GM12874 (cell line): Measurements from ENCODE around the gene RHCE.

Experiments
- TF ChIP-seq, protein P1 (sequence below): IDR thresholded peaks from 2 replicates; pipeline ENCODE4 v1.5.1; 2011; ENCODE audit warnings: low read depth, mild to moderate bottlenecking, control low read depth, low read length, moderate library complexity; ENCODE audit not compliant: insufficient read depth

RHCE gene

DNA sequence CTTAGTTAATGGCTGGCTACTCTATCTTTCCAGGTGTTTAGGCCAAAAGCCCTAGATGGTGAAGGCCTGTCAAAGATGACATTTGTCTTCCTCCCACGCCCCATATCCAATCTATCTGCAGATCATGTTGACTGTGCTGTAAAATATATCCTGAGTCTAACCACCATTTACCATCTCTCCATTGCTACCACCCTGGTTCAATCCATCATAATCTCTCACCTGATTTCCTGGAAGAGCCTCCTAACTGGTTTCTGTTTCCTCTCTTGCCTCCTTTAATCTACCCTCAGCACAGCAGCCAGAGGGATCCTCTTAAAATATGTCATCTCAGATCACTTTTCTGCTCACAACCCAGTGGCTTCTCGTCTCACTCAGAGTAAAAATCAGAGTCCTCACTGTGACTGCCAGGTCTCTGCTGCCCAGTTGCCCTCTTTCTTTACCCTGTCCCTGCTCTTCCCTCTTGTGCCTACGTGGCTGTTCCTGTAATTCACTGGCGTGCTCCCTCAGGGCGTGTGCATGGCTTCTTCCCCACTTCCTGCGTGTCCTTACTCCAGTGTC lies 64.7 kb downstream of the RHCE start:
- TF ChIP-seq, protein P1, sequence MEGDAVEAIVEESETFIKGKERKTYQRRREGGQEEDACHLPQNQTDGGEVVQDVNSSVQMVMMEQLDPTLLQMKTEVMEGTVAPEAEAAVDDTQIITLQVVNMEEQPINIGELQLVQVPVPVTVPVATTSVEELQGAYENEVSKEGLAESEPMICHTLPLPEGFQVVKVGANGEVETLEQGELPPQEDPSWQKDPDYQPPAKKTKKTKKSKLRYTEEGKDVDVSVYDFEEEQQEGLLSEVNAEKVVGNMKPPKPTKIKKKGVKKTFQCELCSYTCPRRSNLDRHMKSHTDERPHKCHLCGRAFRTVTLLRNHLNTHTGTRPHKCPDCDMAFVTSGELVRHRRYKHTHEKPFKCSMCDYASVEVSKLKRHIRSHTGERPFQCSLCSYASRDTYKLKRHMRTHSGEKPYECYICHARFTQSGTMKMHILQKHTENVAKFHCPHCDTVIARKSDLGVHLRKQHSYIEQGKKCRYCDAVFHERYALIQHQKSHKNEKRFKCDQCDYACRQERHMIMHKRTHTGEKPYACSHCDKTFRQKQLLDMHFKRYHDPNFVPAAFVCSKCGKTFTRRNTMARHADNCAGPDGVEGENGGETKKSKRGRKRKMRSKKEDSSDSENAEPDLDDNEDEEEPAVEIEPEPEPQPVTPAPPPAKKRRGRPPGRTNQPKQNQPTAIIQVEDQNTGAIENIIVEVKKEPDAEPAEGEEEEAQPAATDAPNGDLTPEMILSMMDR: no peak

DNA sequence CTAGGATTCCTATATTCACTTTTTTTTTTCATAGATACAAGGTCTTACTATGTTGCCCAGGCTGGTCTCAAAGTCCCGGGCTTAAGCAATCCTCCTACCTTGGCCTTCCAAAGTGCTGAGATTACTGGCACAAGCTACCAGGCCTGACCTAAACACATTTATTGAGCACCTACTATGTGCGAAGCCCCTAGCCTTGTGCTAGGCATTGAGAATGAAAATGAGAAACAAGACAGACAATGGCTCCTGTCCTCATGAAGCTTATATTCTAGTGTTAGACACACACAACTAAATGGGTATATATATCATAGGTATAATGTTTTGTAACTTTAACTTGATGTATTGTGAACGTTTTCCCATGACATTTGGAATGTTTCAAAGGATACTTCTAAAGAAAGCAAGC lies 71.0 kb downstream of the RHCE start:
- TF ChIP-seq, protein P1: no peak

DNA sequence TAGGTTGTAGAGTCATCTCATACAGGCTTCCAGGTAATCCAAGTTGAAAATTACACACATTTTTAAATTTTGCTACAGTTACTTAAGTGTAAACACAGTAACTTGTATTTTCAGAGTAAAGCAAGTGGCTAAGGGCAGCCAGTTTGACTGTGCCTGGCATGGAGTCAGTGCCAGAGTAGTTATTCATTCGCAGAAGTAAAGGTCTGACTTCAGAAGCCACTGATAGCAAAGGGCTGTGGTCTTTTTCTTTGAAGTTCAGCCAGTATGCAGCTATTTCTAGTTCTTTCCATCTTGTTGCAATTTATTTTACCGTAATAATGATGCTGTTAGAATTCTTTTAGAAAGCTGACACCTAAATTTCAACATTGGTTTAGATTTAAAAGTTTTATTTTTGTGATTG lies 73.1 kb downstream of the RHCE start:
- TF ChIP-seq, protein P1: no peak

DNA sequence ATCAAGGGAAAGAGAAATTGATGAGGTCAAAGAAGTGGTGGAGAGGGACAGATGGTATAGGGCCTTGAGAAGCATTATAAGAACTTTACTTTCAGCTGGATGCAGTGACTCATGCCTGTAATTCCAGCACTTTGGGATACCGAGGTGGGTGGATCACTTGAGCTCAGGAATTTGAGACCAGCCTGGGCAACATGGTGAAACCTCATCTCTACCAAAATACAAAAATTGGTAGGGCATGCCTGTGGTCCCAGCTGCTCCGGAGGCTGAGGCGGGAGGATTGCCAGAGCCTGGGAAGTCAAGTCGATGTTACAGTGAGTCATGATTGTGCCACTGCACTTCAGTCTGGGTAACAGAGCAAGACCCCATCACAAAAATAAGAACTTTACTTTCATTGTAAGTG lies 76.8 kb downstream of the RHCE start:
- TF ChIP-seq, protein P1: no peak

DNA sequence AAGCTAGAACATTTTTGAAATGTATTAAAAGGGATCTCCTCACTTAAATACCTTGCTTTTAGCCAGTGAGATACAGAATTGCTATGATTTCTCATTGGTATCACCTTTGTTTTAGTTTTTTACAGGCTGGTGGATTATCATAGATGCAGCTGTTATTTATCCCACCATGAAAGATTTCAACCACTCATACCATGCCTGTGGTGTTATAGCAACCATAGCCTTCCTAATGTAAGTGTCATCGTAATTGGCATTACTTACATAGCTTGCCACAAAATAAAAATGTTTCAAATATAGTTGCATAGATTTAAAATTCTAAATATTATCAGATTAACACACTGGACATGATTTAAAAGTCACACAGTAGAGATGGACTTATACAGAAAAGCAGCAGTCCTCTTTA lies 77.8 kb downstream of the RHCE start:
- TF ChIP-seq, protein P1: no peak

DNA sequence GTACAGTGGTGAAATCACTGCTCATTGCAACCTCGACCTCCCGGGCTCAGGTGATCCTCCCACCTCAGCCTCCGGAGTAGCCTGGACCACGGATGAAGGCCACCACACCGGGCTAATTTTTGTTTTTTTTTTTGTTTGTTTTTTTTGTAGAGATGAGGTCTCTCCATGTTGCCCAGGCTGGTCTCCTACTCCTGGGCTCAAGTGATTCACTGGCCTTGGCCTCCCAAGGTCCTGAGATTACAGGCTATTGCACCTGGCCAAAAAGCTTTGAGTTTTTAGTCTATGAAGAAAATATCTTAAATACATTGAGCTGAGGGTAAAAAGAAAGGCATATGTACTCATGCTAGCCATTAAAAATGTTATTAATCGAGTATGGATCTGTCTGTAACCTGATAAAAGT lies 78.9 kb downstream of the RHCE start:
- TF ChIP-seq, protein P1: no peak

DNA sequence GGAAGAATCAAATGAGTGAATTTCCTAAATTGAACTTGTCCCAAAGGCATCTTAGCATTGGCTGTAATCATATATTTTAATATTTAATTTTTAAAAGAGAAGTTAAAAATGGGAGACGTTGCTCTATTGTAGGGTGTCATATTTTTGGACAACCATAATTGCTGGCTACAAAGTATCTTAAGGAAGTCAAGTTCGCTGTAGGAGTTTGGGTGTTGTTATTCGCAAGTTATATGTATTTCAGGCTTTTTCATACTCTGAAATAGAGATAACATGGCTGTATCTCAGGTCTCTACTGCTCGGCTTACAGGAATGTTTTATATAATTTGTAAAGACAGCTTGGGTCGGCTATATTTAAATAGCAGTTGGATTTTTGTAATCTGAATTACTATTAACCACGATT lies 81.6 kb downstream of the RHCE start:
- TF ChIP-seq, protein P1: no peak
